Activated CD4-positive, alpha-beta T cell treated with anti-CD3 and anti-CD28 coated beads, Interleukin-2, amount 10 ng/mL, durations not matched to agents 7 days and 5 days (primary cell): ENCODE measurements around the gene SIGLEC6. TPM values are rescaled to one million over a fixed set of nuclear protein-coding genes. Genes with fewer than 3 reads are reported as not detected.
A peak's percentile ranks its signal among the peaks of the same experiment; 100 is the strongest.
"Not testable (repeated sequence)": the region's sequence is repeated elsewhere in the genome, so short reads cannot be mapped to it uniquely, and the experiment has no call there.

Source experiments
- CTCF ChIA-PET: fragments of 350-600 bp; sonication (Branson Sonifier 250); formaldehyde crosslinking; loops from one replicate; lab custom pipeline; 2021; ENCODE audit warnings: antibody characterized with exemption; lab: Charles Lee
- POLR2A ChIA-PET: fragments of 350-600 bp; sonication (Branson Sonifier 250); formaldehyde crosslinking; loops from one replicate; lab custom pipeline; 2021; ENCODE audit warnings: antibody characterized with exemption; lab: Charles Lee
- DNase-seq: peaks from one replicate; pipeline ENCODE4 v3.0.0-alpha.2; 2020
- H3K27ac Mint-ChIP-seq: one replicate; pipeline ENCODE4 v1.8.0; 2021; ENCODE audit warnings: mild to moderate bottlenecking, moderate library complexity, mixed read lengths
- H3K27me3 Mint-ChIP-seq: one replicate; pipeline ENCODE4 v1.8.0; 2021; ENCODE audit warnings: mixed read lengths
- H3K36me3 Mint-ChIP-seq: one replicate; pipeline ENCODE4 v1.8.0; 2021; ENCODE audit warnings: low read depth, mixed read lengths
- H3K4me1 Mint-ChIP-seq: one replicate; pipeline ENCODE4 v1.8.0; 2021; ENCODE audit warnings: mixed read lengths
- H3K4me3 Mint-ChIP-seq: one replicate; pipeline ENCODE4 v1.8.0; 2021; ENCODE audit warnings: mild to moderate bottlenecking, moderate library complexity, mixed read lengths
- H3K9me3 Mint-ChIP-seq: one replicate; pipeline ENCODE4 v1.8.0; 2021; ENCODE audit warnings: mixed read lengths
- total RNA-seq, 2 experiments: library from RNA; stranded (reverse); gene quantifications; one replicate each; pipeline ENCODE4 v1.2.3, GENCODE V29; 2021

The SIGLEC6 gene
- total RNA-seq, 2 experiments from 2014 or later: 0.29 to 0.69 TPM

DNA sequence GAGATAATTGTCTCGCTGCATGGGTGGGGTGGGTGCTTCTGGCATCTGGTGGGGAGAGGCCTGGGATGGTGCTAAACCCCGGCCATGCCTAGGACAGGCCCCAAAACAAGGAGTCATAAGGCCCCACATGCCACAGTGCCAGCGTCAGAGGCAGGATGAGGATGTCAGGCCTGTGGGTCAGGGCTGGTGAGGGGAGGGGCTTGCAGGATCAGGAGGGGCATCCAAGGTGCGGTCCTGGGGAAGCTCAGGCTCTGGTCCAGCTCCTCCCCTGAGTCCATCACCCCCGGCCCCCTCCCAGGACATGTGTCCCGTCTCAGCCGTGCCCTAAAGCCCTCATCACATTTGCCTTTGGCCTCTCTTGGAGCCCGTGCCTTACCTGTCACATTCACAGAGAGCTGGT, 30.5 kb downstream of the SIGLEC6 start:
- Mint-ChIP-seq H3K9me3 (peaks cover 18% of the 10 kb centered on the region), H3K4me1 (peaks cover 30% of the 10 kb centered on the region), H3K27ac (peak overlapping the region; percentile 80), H3K4me3 (peak overlapping the region; percentile 65)
- POLR2A ChIA-PET, DNase-seq, CTCF ChIA-PET, H3K27me3 Mint-ChIP-seq, H3K36me3 Mint-ChIP-seq: not testable (repeated sequence)

DNA sequence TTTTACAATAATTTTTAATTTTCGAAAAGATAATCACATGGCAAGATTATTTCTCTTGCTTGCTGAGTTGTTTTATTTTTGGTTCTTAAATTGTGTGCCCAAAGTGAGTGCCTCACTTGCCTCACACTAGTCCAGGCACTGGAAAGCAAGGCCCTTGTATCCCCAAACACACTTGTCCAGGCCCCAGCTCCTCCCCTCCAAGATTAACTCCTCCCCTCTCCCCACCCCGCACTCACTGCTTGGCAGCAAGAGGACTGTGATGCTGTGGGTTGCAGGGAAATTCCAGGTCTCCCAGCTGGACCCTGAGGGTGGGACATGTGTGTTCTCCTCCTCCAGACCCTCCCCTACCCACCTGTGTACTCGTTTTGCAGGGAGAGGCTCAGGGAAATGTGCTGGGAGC, 33.8 kb downstream of the SIGLEC6 start:
- POLR2A ChIA-PET: no interaction called here

DNA sequence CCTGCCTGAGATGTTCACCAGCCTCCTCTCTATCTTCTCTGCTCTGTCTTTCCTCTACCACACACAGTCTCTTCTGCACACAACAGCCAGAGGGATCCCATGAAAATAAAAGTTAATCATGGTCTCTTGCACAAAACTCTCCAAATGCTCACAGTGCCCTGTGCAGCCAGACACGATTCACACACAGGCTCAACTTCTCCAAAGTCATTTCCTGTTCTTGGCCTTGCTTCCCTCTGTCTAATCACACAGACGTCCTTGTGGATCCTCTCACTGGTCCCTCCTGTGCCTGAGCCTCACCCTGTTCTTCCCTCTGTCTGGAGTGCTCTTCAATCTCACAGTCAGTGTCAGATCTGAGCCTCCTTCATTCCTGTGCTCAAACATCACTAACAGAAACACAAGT, 37.7 kb downstream of the SIGLEC6 start:
- ChIA-PET POLR2A (no interaction called here), CTCF (no interaction called here)
- Mint-ChIP-seq H3K36me3 (peaks cover 4% of the 10 kb centered on the region), H3K4me1 (peaks cover 13% of the 10 kb centered on the region), H3K4me3 (no peak overlapping the region), H3K9me3 (peaks cover 12% of the 10 kb centered on the region), H3K27ac (no peak overlapping the region), H3K27me3 (peaks cover 3% of the 10 kb centered on the region)
- no peak for DNase-seq

More for the DNA sequence above, 33.8 kb downstream of the SIGLEC6 start:
- peaks cover 33% of the 10 kb centered on the region for H3K4me1 Mint-ChIP-seq
- peaks cover 2% of the 10 kb centered on the region for H3K36me3 Mint-ChIP-seq
- no peak overlapping the region for H3K4me3 Mint-ChIP-seq
- H3K27me3 Mint-ChIP-seq: peaks cover 3% of the 10 kb centered on the region
- H3K9me3 Mint-ChIP-seq: peaks cover 10% of the 10 kb centered on the region
- CTCF ChIA-PET: interaction anchor here (0.6 to 1.3 kb wide), 2 partner anchors 25 to 318 kb away, joined by 3 read pairs; no protein-coding TSS in a partner anchor
- DNase-seq: no peak
- no peak overlapping the region for H3K27ac Mint-ChIP-seq

DNA sequence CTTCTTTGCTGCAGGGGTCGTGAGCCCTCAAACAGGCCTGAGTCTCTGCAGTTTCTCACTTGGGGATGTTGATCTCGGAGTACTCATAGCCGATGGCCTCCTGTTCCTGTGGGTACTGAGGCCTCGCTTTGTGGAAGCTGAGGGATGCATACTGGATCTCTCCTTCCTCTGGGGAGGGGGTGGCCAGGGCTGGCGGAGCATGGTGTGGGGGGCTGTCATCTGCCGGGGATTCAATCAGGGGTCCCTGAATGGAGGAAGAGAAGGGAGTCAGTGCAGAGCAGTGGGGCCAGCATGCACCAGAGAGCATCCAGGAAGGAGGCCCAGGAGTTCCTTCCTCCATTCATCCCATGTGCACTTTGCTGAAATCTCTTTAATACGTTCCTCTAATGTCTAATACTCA, 39.9 kb downstream of the SIGLEC6 start:
- Mint-ChIP-seq H3K4me1 (peaks cover 13% of the 10 kb centered on the region), H3K9me3 (peaks cover 12% of the 10 kb centered on the region), H3K27me3 (no peaks in the 10 kb centered on the region), H3K4me3 (no peak overlapping the region), H3K36me3 (peaks cover 4% of the 10 kb centered on the region), H3K27ac (no peak overlapping the region)
- CTCF ChIA-PET: no interaction called here
- POLR2A ChIA-PET: no interaction called here
- no peak for DNase-seq

DNA sequence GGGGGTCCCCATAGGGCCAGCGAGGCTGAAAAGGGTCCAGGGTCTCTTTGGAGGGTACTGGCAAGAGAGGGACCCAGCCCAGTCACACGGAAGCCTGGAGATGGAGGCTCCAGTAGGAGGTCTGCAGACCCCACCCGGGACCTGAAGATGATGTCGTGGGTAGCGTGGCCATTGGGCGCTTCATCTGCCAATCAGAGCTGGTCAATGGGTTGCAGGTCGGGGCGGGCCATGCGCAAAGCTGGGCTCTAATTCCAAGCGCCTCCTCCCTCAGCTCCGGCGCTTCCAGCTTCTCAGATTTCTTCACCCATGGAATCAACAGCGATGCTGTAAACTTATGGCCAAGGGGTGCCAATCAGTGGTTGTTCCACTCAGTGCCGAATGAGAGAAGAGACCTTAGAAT, 40.8 kb downstream of the SIGLEC6 start:
- POLR2A ChIA-PET: no interaction called here
- H3K27me3 Mint-ChIP-seq: no peaks in the 10 kb centered on the region
- no peak for DNase-seq
- H3K4me3 Mint-ChIP-seq: no peak overlapping the region
- H3K4me1 Mint-ChIP-seq: peaks cover 13% of the 10 kb centered on the region
- H3K9me3 Mint-ChIP-seq: peaks cover 14% of the 10 kb centered on the region
- CTCF ChIA-PET: no interaction called here
- H3K36me3 Mint-ChIP-seq: peaks cover 4% of the 10 kb centered on the region
- H3K27ac Mint-ChIP-seq: no peak overlapping the region

DNA sequence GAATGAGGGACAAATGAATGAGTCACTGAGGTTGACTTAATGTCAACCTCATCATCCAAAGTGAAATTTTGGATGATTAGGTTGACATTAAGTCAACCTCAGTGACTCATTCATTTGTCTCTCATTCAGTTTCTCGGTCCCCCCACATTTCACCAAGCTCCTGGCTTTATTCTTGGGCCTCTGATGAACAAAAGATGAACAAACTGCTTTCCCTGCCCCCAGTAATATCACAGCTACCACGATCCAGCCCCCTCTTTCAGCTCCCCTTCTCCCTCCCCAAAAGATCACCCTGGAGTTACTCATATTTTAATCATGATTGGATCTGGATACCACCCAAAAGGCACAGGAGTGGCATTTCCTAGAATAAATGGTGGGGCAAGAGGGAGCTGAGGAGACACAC, 42.4 kb downstream of the SIGLEC6 start:
- peaks cover 10% of the 10 kb centered on the region for H3K4me1 Mint-ChIP-seq
- DNase-seq: no peak
- peaks cover 5% of the 10 kb centered on the region for H3K27me3 Mint-ChIP-seq
- peaks cover 2% of the 10 kb centered on the region for H3K36me3 Mint-ChIP-seq
- POLR2A ChIA-PET: no interaction called here
- H3K9me3 Mint-ChIP-seq: peaks cover 12% of the 10 kb centered on the region
- H3K27ac Mint-ChIP-seq: no peak overlapping the region
- no peak overlapping the region for H3K4me3 Mint-ChIP-seq
- CTCF ChIA-PET: interaction anchor here (0.6 kb wide), 1 partner anchor 665 kb away, joined by 11 read pairs; no protein-coding TSS in a partner anchor

DNA sequence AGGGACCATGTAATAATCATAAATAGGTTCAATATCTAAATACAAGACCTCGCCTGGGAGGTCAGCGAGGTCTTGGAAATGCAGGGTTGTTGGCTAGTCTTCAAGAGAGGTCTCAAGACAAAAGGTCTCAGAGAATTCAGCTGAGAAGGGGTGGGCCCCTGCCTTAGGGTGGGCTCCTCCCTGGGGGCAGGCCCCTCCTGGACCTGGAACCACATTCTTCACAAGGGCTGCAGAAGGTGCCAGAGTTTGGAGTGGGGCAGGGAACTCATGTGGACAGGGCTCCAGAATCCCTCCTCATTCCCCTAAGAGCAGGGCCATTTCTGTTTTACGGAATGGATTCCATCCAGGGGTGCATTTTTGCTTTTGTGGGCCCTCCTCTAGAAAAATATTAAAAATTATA, 43.0 kb downstream of the SIGLEC6 start:
- H3K27ac Mint-ChIP-seq: no peak overlapping the region
- no peak overlapping the region for H3K4me3 Mint-ChIP-seq
- POLR2A ChIA-PET: no interaction called here
- H3K27me3 Mint-ChIP-seq: peaks cover 5% of the 10 kb centered on the region
- peaks cover 2% of the 10 kb centered on the region for H3K36me3 Mint-ChIP-seq
- peaks cover 5% of the 10 kb centered on the region for H3K4me1 Mint-ChIP-seq
- peaks cover 11% of the 10 kb centered on the region for H3K9me3 Mint-ChIP-seq
- DNase-seq: no peak
- CTCF ChIA-PET: interaction anchor here (0.8 kb wide), 1 partner anchor 15 kb away, joined by 3 read pairs; no protein-coding TSS in a partner anchor

DNA sequence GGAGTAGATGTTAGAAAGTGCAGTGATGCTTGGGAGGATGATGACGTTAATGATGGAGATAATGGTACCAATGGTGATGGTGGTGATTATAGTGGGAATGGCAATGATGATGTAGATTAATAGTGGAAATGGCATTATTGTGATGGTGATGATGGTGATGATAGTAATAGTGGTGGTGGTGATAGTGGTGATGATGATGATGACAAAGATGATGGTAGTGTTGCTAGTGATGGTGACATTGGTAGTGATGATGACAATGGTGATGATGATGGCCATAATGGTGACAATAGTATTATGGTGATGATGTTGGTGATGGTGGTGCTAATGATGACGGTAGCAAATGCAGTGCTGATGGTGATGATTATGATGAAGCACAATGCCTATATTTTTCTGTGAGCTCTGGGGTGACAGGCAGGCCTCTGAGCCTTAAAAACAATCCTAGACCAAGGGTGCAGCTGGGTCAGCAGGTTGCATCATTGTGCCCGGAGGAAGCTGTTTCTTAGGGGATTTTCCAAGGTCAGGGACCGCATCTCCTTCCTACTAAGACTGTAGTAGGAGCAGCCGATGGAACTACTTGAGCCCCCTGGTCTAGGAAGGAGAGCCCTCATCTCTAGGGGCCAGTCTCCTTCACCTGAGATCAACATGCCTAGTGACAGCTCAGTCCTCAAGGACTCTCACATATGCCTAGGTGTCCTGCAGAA, 45.4 kb downstream of the SIGLEC6 start:
- no peak for DNase-seq
- H3K4me1 Mint-ChIP-seq: peaks cover 2% of the 10 kb centered on the region
- H3K27me3 Mint-ChIP-seq: peaks cover 5% of the 10 kb centered on the region
- POLR2A ChIA-PET: no interaction called here
- H3K4me3 Mint-ChIP-seq: no peak overlapping the region
- H3K27ac Mint-ChIP-seq: no peak overlapping the region
- peaks cover 5% of the 10 kb centered on the region for H3K9me3 Mint-ChIP-seq
- H3K36me3 Mint-ChIP-seq: peaks cover under 1% of the 10 kb centered on the region
- CTCF ChIA-PET: interaction anchor here (0.6 to 1.2 kb wide), 3 partner anchors 171 to 581 kb away, joined by 3 read pairs; no protein-coding TSS in a partner anchor

DNA sequence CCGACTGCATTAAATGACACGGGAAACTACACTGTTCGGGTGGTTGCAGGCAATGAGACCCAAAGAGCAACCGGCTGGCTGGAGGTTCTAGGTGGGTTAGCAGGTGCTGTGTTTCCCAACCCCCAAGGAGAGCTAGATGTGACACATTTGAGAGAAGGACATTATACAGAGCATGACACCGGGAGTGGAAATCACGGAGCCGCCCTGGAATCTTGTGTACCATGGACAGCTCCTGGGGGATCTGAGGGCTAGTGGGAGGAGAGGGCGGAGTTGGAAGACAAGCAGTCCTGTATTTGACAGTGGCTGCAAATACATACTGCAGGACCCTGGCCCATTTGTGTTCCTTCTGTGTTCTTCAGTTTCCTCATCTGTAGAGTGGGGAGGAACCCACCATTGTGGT, 50.9 kb downstream of the SIGLEC6 start:
- POLR2A ChIA-PET: interaction anchor here (0.5 kb wide), 1 partner anchor 120 kb away, joined by 3 read pairs; no protein-coding TSS in a partner anchor
- no peaks in the 10 kb centered on the region for H3K9me3 Mint-ChIP-seq
- no peaks in the 10 kb centered on the region for H3K4me1 Mint-ChIP-seq
- H3K4me3 Mint-ChIP-seq: no peak overlapping the region
- peak; percentile 9 for DNase-seq
- H3K36me3 Mint-ChIP-seq: no peaks in the 10 kb centered on the region
- H3K27me3 Mint-ChIP-seq: peaks cover 5% of the 10 kb centered on the region
- H3K27ac Mint-ChIP-seq: no peak overlapping the region
- CTCF ChIA-PET: interaction anchor here (1.0 kb wide), 1 partner anchor 12 kb away, joined by 3 read pairs; no protein-coding TSS in a partner anchor

DNA sequence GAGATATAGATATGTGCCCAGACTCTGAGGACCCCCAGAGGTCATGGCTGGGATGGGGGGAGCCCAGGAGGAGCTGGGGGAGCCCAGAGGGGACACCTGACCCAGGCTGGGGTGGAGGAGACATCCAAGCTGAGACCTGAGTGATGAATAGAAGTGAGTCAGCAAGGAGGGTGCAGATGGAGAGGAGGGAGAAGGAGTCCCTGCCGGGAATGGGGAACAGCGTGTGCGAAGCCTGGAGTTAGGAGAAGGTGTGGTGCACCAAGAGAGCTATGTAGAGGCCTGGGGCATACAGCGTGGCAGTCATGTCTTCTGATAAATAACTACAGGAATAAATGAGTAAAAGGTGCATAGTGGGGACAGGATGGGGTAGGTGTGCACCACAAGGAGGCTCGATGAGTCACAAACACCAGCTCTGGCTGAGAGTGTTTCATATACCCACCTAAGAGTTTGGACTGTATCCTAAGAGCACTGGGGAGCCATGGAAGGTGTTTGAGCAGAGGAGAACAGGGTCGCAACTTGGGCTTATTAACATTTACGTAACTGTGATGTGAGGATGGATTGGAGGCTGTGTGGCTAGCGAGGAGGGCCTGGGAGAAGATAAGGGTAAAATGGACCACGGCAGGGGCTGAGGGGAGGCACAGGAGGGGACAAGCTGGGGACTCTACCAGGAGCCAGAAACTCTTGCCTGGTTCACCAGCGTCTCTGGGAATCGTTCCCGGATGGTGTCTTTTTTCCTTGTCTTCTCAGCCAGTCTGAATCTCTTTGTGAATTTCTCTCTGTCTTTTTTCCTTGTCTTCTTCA, 51.7 kb downstream of the SIGLEC6 start:
- Mint-ChIP-seq H3K9me3 (no peaks in the 10 kb centered on the region), H3K36me3 (no peaks in the 10 kb centered on the region), H3K4me3 (no peak overlapping the region), H3K4me1 (no peaks in the 10 kb centered on the region), H3K27me3 (no peaks in the 10 kb centered on the region), H3K27ac (no peak overlapping the region)
- POLR2A ChIA-PET: no interaction called here
- CTCF ChIA-PET: interaction anchor here (0.5 to 1.0 kb wide), 2 partner anchors 13 to 177 kb away, joined by 3 read pairs; no protein-coding TSS in a partner anchor
- DNase-seq: no peak

DNA sequence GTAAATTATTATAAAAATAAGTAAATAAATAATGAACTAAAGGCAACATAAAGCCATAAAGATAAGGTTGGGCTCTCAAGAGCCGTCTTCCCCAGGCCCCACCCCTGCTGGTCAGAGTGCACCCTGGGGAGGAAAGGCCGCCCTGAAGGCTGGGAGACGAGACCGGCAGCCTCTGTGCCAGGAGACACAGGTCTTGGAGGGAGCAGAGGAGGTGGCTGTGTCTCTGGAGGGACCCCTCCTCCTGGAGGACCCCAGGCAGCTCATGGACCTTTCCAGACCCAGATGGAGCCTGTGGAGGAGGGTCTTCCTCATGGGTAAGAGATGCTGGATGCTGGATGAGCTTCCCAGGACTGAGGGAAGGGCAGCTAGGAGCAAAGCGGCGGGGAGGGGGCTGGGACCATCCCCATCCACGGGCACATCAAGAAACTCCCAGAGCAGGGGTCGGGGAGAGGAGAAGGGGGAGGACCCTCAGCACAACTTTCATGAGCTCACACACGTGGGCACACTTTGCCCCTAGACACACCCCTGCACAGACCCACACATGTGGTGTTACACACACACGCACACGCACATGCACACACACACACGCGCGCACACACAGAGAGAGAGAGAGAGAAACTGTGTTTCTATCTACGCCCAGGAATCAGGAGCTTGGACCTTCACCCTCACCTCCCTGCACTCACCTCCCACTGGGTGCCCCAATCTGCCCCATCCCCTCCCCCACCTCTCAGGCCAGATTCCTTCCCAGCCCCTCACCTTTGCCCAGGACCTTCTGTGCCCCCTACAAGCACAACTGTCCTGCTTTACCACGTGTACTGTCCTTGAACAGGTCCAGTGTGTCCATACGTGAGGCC, 52.9 kb downstream of the SIGLEC6 start, which contains the start of gene CEACAM18:
TSS of gene CEACAM18 (plus strand) at position 159 of the 854 bp plus-strand sequence.
- no peak within 1 kb of the TSS for H3K4me3 Mint-ChIP-seq
- H3K4me1 Mint-ChIP-seq: no peaks in the 10 kb centered on the region
- DNase-seq: no peak
- H3K36me3 Mint-ChIP-seq: no peaks in the 10 kb centered on the region
- H3K27me3 Mint-ChIP-seq: no peaks in the 10 kb centered on the region
- H3K9me3 Mint-ChIP-seq: no peaks in the 10 kb centered on the region
- CTCF ChIA-PET: interaction anchor here (0.8 kb wide), 1 partner anchor 37 kb away, joined by 5 read pairs; no protein-coding TSS in a partner anchor
- no peak within 1 kb of the TSS for H3K27ac Mint-ChIP-seq
- POLR2A ChIA-PET: no interaction called here

DNA sequence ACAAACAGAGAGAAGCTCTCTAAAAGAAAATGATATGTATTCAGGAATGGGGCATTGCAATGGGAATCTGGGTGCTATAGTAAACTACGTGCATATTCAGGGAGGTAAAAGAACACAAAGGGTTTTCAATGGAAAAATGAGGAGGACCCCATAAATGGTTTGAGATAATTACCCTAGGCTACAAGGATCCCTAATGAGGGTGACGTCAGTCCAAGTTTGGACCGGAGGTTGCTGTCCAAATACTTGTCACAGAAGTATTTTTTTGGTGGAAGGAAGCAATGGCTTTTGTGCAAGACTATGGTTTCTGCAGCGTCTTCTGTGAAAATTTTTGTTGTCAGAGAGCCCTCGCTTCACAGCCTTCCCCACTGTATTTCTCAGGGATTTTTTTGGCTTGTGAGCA, 54.1 kb downstream of the SIGLEC6 start:
- Mint-ChIP-seq H3K36me3 (no peaks in the 10 kb centered on the region), H3K4me1 (no peaks in the 10 kb centered on the region), H3K27me3 (peaks cover 2% of the 10 kb centered on the region), H3K4me3 (no peak overlapping the region), H3K27ac (no peak overlapping the region), H3K9me3 (no peaks in the 10 kb centered on the region)
- no peak for DNase-seq
- ChIA-PET CTCF (no interaction called here), POLR2A (no interaction called here)
